Gastrocnemius medialis (tissue), 4 donors: Measurements from ENCODE around the gene NAB2. TPM values are rescaled to one million over a fixed set of nuclear protein-coding genes. Genes with fewer than 3 reads are reported as not detected.
A peak's percentile ranks its signal among the peaks of the same experiment; 100 is the strongest.

Source experiments
- ATAC-seq, 2 donors: fragments of 150-250 bp; one replicate each; pipeline ENCODE4 v1.9.1; 2016
- DNase-seq, 2 donors: peaks; one replicate each; pipeline ENCODE4 v3.0.0-alpha.2; 2019
- H3K27ac ChIP-seq, 4 donors: fragments of 200-600 bp; sonication (generic); 1 replicate in 1 of 4; 2 replicates in 3 of 4; pipeline ENCODE4 v1.5.1; 2016 to 2018; ENCODE audit warnings: mild to moderate bottlenecking in 2 of 4, moderate library complexity in 1 of 4
- H3K27me3 ChIP-seq, 3 donors: fragments of 200-600 bp; sonication (generic) in 2 of 3; 1 replicate in 1 of 3; 2 replicates in 2 of 3; pipeline versions ENCODE4 v1.5.1 to v1.6.0; 2016 to 2019; ENCODE audit warnings: mild to moderate bottlenecking in 1 of 3, moderate library complexity in 1 of 3
- H3K36me3 ChIP-seq, 2 donors: fragments of 200-600 bp; sonication (generic) in 1 of 2; one replicate each; pipeline ENCODE4 v1.5.1; 2017 to 2018
- H3K4me1 ChIP-seq, 2 donors: fragments of 200-600 bp; sonication (generic) in 1 of 2; one replicate each; pipeline ENCODE4 v1.5.1; 2016 to 2017; ENCODE audit warnings: mild to moderate bottlenecking in 2 of 2
- H3K4me3 ChIP-seq, 4 donors: fragments of 200-600 bp; sonication (generic) in 3 of 4; 1 replicate in 1 of 4; 2 replicates in 3 of 4; pipeline ENCODE4 v1.5.1; 2016 to 2019; ENCODE audit warnings: mild to moderate bottlenecking in 2 of 4
- H3K9me3 ChIP-seq, 3 donors: fragments of 200-600 bp; sonication (generic) in 2 of 3; 1 replicate in 1 of 3; 2 replicates in 2 of 3; pipeline ENCODE4 v1.5.1; 2016 to 2019
- CTCF ChIP-seq, 5 experiments: fragments of 450-650 bp in 3 of 5; fragments of 200-600 bp in 2 of 5; sonication (generic) in 2 of 5; IDR thresholded peaks in 4 of 5; conservative IDR thresholded peaks in 1 of 5; 1 replicate in 4 of 5; 2 replicates in 1 of 5; pipeline ENCODE4 v1.5.1; 2016 to 2019; ENCODE audit warnings: antibody characterized with exemption in 5 of 5, mild to moderate bottlenecking in 3 of 5, moderate library complexity in 3 of 5
- POLR2A ChIP-seq, 2 donors: fragments of 450-650 bp; IDR thresholded peaks; one replicate each; pipeline ENCODE4 v1.6.1; 2017; ENCODE audit warnings: antibody characterized with exemption in 2 of 2, mild to moderate bottlenecking in 2 of 2, moderate library complexity in 2 of 2
- in situ Hi-C, 4 donors: fragments of 200-750 bp; cut with MboI; loops; one replicate each; pipeline versions ENCODE4 v1.15.0 to v1.8.0; 2017; ENCODE audit warnings: low sequenced_read_pairs in 4 of 4
- intact Hi-C: fragments of 100-400 bp; cut with DNase I; formaldehyde crosslinking; loops from one replicate; pipeline ENCODE4 v1.15.1; 2023; ENCODE audit warnings: low total_unique reads
- total RNA-seq, 4 donors: library from RNA; depleted of rRNA; stranded (reverse); fragments of >200 nt; gene quantifications; one replicate each; pipeline versions ENCODE4 v1.1.0 to v1.2.3, GENCODE V29; 2016

Gene NAB2
- total RNA-seq, 4 donors from 2014 or later = 4.8 to 9.5 (median 5.5) TPM

- in situ Hi-C loops (no loop called here), intact Hi-C loops (loop anchor here (1.0 kb wide), 1 partner anchor 9 kb away; no protein-coding TSS in a partner anchor)
- peak; percentile 20 to 70 for TF ChIP-seq POLR2A (IDR thresholded peaks at IDR 0.05)
- TF ChIP-seq CTCF (IDR thresholded peaks at IDR 0.05 in 4 of 5, conservative IDR thresholded peaks at IDR 0.05 in 1 of 5) = no peak
- Histone ChIP-seq H3K4me3 (peak within 1 kb of the TSS; percentile 67 to 93 (median 76)), H3K27ac (peak within 1 kb of the TSS; percentile 76 to 90 (median 86)), H3K27me3 (no peaks in the 10 kb centered on the region), H3K4me1 (peaks cover 11 to 12% of the 10 kb centered on the region in 2 donors), H3K36me3 (no peaks in the 10 kb centered on the region), H3K9me3 (no peaks in the 10 kb centered on the region)
- ATAC-seq (peak; percentile 100), DNase-seq (peak; percentile 99)
These were observed 10.2 kb upstream of the NAB2 start, which contains the start of gene NEMP1 for GRCh38 chr12:57078519-57079404. Gene NEMP1 (minus strand): TSS chr12:57078791. CDS start chr12:57078745, 46 bp downstream.

- in situ Hi-C loops = no loop called here
- H3K4me3 ChIP-seq = no peak overlapping the region
These were observed 9.1 kb upstream of the NAB2 start for GRCh38 chr12:57079821-57080220.

GRCh38 chr12:57080855-57081254, 8.1 kb upstream of the NAB2 start:
- Histone ChIP-seq H3K27ac (no peak overlapping the region), H3K36me3 (no peaks in the 10 kb centered on the region), H3K4me3 (no peak overlapping the region), H3K27me3 (no peaks in the 10 kb centered on the region), H3K4me1 (peaks cover 11 to 12% of the 10 kb centered on the region in 2 donors), H3K9me3 (no peaks in the 10 kb centered on the region)
- no peak for TF ChIP-seq POLR2A (IDR thresholded peaks at IDR 0.05)
- no peak for TF ChIP-seq CTCF (IDR thresholded peaks at IDR 0.05 in 4 of 5, conservative IDR thresholded peaks at IDR 0.05 in 1 of 5)
- DNase-seq = no peak
- intact Hi-C loops (loop anchor here (10.0 kb wide), 2 partner anchors 444 to 1356 kb away; partner anchors contain the start of genes CD63, DDIT3, MBD6 and RDH5), in situ Hi-C loops (no loop called here)
- no peak for ATAC-seq

More at GRCh38 chr12:57079821-57080220, 9.1 kb upstream of the NAB2 start:
- TF ChIP-seq CTCF (IDR thresholded peaks at IDR 0.05 in 4 of 5, conservative IDR thresholded peaks at IDR 0.05 in 1 of 5) (no peak), POLR2A (IDR thresholded peaks at IDR 0.05) (no peak)
- Histone ChIP-seq H3K4me1 (peaks cover 11 to 12% of the 10 kb centered on the region in 2 donors), H3K27ac (peak overlapping the region in 1 of 4 donors; percentile 90), H3K36me3 (no peaks in the 10 kb centered on the region), H3K9me3 (no peaks in the 10 kb centered on the region), H3K27me3 (no peaks in the 10 kb centered on the region)
- intact Hi-C loops = loop anchor here (1.0 to 10.0 kb wide), 3 partner anchors 7 to 1355 kb away; partner anchors contain the start of genes CD63, DDIT3, MBD6 and RDH5
- DNase-seq (no peak), ATAC-seq (no peak)

GRCh38 chr12:57085999-57086492, 2.9 kb upstream of the NAB2 start:
- intact Hi-C loops = loop anchor here (5.0 to 10.0 kb wide), 4 partner anchors 41 to 1361 kb away; partner anchors contain the start of genes BAZ2A, CD63, DDIT3 and LRP1

More at GRCh38 chr12:57085999-57086492, 2.9 kb upstream of the NAB2 start:
- DNase-seq (no peak), ATAC-seq (no peak)
- no peaks in the 10 kb centered on the region for H3K36me3 ChIP-seq
- TF ChIP-seq CTCF (IDR thresholded peaks at IDR 0.05 in 4 of 5, conservative IDR thresholded peaks at IDR 0.05 in 1 of 5) (no peak), POLR2A (IDR thresholded peaks at IDR 0.05) (no peak)
- peak overlapping the region; percentile 94 to 97 (median 94) for H3K27ac ChIP-seq
- H3K4me3 ChIP-seq = peak overlapping the region; percentile 83 to 87 (median 84)
- no peaks in the 10 kb centered on the region for H3K9me3 ChIP-seq
- no peaks in the 10 kb centered on the region for H3K27me3 ChIP-seq
- in situ Hi-C loops = no loop called here
- peaks cover 0 to 19% of the 10 kb centered on the region in 2 donors for H3K4me1 ChIP-seq
